Caco-2 (cell line): ENCODE measurements around the gene BBS7. TPM values are rescaled to one million over a fixed set of nuclear protein-coding genes. Genes with fewer than 3 reads are reported as not detected.

Source experiments
- BruUV-seq: library from RNA; stranded (reverse); fragments of 400-500 nt; replicated peaks from 2 replicates; lab custom pipeline; 2021; lab: Mats Ljungman, UMichigan
- CTCF ChIA-PET: fragments of 300-600 bp; sonication (Branson Sonifier 250); formaldehyde crosslinking; loops from one replicate; lab custom pipeline; 2022; ENCODE audit warnings: antibody characterized with exemption; lab: Charles Lee
- POLR2A ChIA-PET: fragments of 300-600 bp; sonication (Branson Sonifier 250); formaldehyde crosslinking; loops from one replicate; lab custom pipeline; 2022; ENCODE audit warnings: antibody characterized with exemption; lab: Charles Lee
- DNase-seq, 2 experiments: peaks; one replicate each; pipeline versions ENCODE4 v3.0.0 to v3.0.0-alpha.2; 2020 to 2022
- H3K27me3 ChIP-seq: replicated peaks from 2 replicates; pipeline ENCODE4 v1.6.0; 2011; ENCODE audit warnings: low read length; ENCODE audit not compliant: control insufficient read depth, insufficient read depth
- H3K36me3 ChIP-seq: 2 replicates; pipeline ENCODE4 v1.5.1; 2011; ENCODE audit warnings: low read length; ENCODE audit not compliant: control insufficient read depth, insufficient read depth
- H3K4me1 ChIP-seq: fragments of 250-450 bp; sonication (Bioruptor Pico); 2 replicates; pipeline ENCODE4 v1.5.1; 2020; ENCODE audit warnings: mild to moderate bottlenecking
- H3K4me3 ChIP-seq: 2 replicates; pipeline ENCODE4 v1.5.1; 2011; ENCODE audit warnings: low read depth, mild to moderate bottlenecking, control low read depth, low read length
- H3K9me3 ChIP-seq: fragments of 250-450 bp; sonication (Bioruptor Pico); 2 replicates; pipeline ENCODE4 v1.5.1; 2020; ENCODE audit warnings: mild to moderate bottlenecking, moderate library complexity
- H3K27ac Mint-ChIP-seq: one replicate; pipeline ENCODE4 v1.8.0; 2022; ENCODE audit warnings: mixed read lengths; ENCODE audit not compliant: unreplicated experiment
- H3K27me3 Mint-ChIP-seq: one replicate; pipeline ENCODE4 v1.8.0; 2022; ENCODE audit warnings: mixed read lengths; ENCODE audit not compliant: insufficient read depth, unreplicated experiment
- H3K36me3 Mint-ChIP-seq: one replicate; pipeline ENCODE4 v1.8.0; 2022; ENCODE audit warnings: mild to moderate bottlenecking, mixed read lengths; ENCODE audit not compliant: insufficient read depth, unreplicated experiment
- H3K4me1 Mint-ChIP-seq: one replicate; pipeline ENCODE4 v1.8.0; 2022; ENCODE audit warnings: low read depth, mixed read lengths; ENCODE audit not compliant: unreplicated experiment
- H3K4me3 Mint-ChIP-seq: one replicate; pipeline ENCODE4 v1.8.0; 2022; ENCODE audit warnings: mild to moderate bottlenecking, moderate library complexity, mixed read lengths; ENCODE audit not compliant: unreplicated experiment
- H3K9me3 Mint-ChIP-seq: one replicate; pipeline ENCODE4 v1.8.0; 2022; ENCODE audit warnings: mixed read lengths; ENCODE audit not compliant: unreplicated experiment
- intact Hi-C: fragments of 100-400 bp; cut with micrococcal nuclease; formaldehyde crosslinking; loops from one replicate; pipeline ENCODE4 v1.10.0; 2022; ENCODE audit not compliant: unreplicated experiment
- total RNA-seq: library from RNA; stranded (reverse); gene quantifications from 2 replicates; pipeline ENCODE4 v1.2.3, GENCODE V29; 2022
- TF ChIP-seq, protein P1 (sequence below), 2 experiments: fragments of 200-600 bp in 1 of 2; IDR thresholded peaks; 1 replicate in 1 of 2; 2 replicates in 1 of 2; pipeline versions ENCODE4 v1.5.1 to v1.8.0; 2011 to 2022; ENCODE audit warnings: antibody characterized with exemption in 1 of 2, control low read depth in 1 of 2, inconsistent platforms in 1 of 2, low read depth in 1 of 2, low read length in 1 of 2, mild to moderate bottlenecking in 1 of 2, moderate library complexity in 1 of 2; ENCODE audit not compliant: insufficient read depth in 1 of 2, severe bottlenecking in 1 of 2, unreplicated experiment in 1 of 2

The BBS7 gene
- total RNA-seq, 1 experiment from 2014 or later = 17.1 TPM

GRCh38 chr4:121792966-121793365 is 77.3 kb downstream of the BBS7 start:
- no peaks in the 10 kb centered on the region for H3K9me3 Mint-ChIP-seq
- DNase-seq = no peak
- peaks cover 6% of the 10 kb centered on the region for H3K27me3 Mint-ChIP-seq
- Histone ChIP-seq H3K4me1 (peaks cover 17% of the 10 kb centered on the region; the same call in 1 of the 2 replicates), H3K27me3 (no peaks in the 10 kb centered on the region), H3K4me3 (no peak overlapping the region), H3K36me3 (no peaks in the 10 kb centered on the region), H3K9me3 (no peaks in the 10 kb centered on the region)
- TF ChIP-seq, protein P1, sequence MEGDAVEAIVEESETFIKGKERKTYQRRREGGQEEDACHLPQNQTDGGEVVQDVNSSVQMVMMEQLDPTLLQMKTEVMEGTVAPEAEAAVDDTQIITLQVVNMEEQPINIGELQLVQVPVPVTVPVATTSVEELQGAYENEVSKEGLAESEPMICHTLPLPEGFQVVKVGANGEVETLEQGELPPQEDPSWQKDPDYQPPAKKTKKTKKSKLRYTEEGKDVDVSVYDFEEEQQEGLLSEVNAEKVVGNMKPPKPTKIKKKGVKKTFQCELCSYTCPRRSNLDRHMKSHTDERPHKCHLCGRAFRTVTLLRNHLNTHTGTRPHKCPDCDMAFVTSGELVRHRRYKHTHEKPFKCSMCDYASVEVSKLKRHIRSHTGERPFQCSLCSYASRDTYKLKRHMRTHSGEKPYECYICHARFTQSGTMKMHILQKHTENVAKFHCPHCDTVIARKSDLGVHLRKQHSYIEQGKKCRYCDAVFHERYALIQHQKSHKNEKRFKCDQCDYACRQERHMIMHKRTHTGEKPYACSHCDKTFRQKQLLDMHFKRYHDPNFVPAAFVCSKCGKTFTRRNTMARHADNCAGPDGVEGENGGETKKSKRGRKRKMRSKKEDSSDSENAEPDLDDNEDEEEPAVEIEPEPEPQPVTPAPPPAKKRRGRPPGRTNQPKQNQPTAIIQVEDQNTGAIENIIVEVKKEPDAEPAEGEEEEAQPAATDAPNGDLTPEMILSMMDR (IDR thresholded peaks at IDR 0.05; ENCODE audit: insufficient read depth in 1 of 2, low read depth in 1 of 2, low read length in 1 of 2, severe bottlenecking in 1 of 2, unreplicated experiment in 1 of 2) = no peak
- H3K4me3 Mint-ChIP-seq = no peak overlapping the region
- no TSS peak for BruUV-seq
- ChIA-PET CTCF (no interaction called here), POLR2A (no interaction called here)
- intact Hi-C loops = no loop called here
- H3K27ac Mint-ChIP-seq = no peak overlapping the region
- peaks cover 10% of the 10 kb centered on the region for H3K4me1 Mint-ChIP-seq
- H3K36me3 Mint-ChIP-seq = no peaks in the 10 kb centered on the region

GRCh38 chr4:121791481-121791880 is 78.8 kb downstream of the BBS7 start:
- POLR2A ChIA-PET = no interaction called here
- H3K4me1 ChIP-seq = peaks cover 17% of the 10 kb centered on the region; the same call in 1 of the 2 replicates
- TF ChIP-seq, protein P1 (IDR thresholded peaks at IDR 0.05; ENCODE audit: insufficient read depth in 1 of 2, low read depth in 1 of 2, low read length in 1 of 2, severe bottlenecking in 1 of 2, unreplicated experiment in 1 of 2) = no peak

GRCh38 chr4:121790976-121791375 is 79.3 kb downstream of the BBS7 start:
- Histone ChIP-seq H3K4me3 (no peak overlapping the region), H3K4me1 (peaks cover 17% of the 10 kb centered on the region; the same call in 1 of the 2 replicates), H3K27me3 (no peaks in the 10 kb centered on the region), H3K36me3 (no peaks in the 10 kb centered on the region), H3K9me3 (no peaks in the 10 kb centered on the region)
- peaks cover 10% of the 10 kb centered on the region for H3K4me1 Mint-ChIP-seq
- no peak overlapping the region for H3K27ac Mint-ChIP-seq
- TF ChIP-seq, protein P1 (IDR thresholded peaks at IDR 0.05; ENCODE audit: insufficient read depth in 1 of 2, low read depth in 1 of 2, low read length in 1 of 2, severe bottlenecking in 1 of 2, unreplicated experiment in 1 of 2) = no peak
- peaks cover 6% of the 10 kb centered on the region for H3K27me3 Mint-ChIP-seq
- no peak overlapping the region for H3K4me3 Mint-ChIP-seq
- ChIA-PET POLR2A (no interaction called here), CTCF (no interaction called here)
- H3K9me3 Mint-ChIP-seq = no peaks in the 10 kb centered on the region
- no peaks in the 10 kb centered on the region for H3K36me3 Mint-ChIP-seq
- intact Hi-C loops = no loop called here
- BruUV-seq = no TSS peak
- peak in 1 of 2 experiments; percentile 12 for DNase-seq

More at GRCh38 chr4:121791481-121791880, 78.8 kb downstream of the BBS7 start:
- intact Hi-C loops = no loop called here
- Mint-ChIP-seq H3K36me3 (no peaks in the 10 kb centered on the region), H3K4me3 (no peak overlapping the region), H3K27me3 (peaks cover 6% of the 10 kb centered on the region), H3K9me3 (no peaks in the 10 kb centered on the region), H3K27ac (no peak overlapping the region), H3K4me1 (peaks cover 10% of the 10 kb centered on the region)
- H3K9me3 ChIP-seq = no peaks in the 10 kb centered on the region
- DNase-seq = no peak
- H3K27me3 ChIP-seq = no peaks in the 10 kb centered on the region
- no peak overlapping the region for H3K4me3 ChIP-seq
- H3K36me3 ChIP-seq = no peaks in the 10 kb centered on the region
- CTCF ChIA-PET = no interaction called here
- no TSS peak for BruUV-seq
